ENCODE measurements around the gene ERC1.

ERC1 gene

GRCh38 chr12:1013618-1014489 is 22.8 kb downstream of the ERC1 start:
- no peak for TF ChIP-seq POLR2AphosphoS5 (IDR thresholded peaks at IDR 0.05; ENCODE audit: low read depth, low read length)
- no peak for TF ChIP-seq POLR2A (IDR thresholded peaks at IDR 0.05; ENCODE audit: low read depth, low read length)
- TF ChIP-seq SPI1 (IDR thresholded peaks at IDR 0.05; ENCODE audit: low read depth, low read length) = no peak
- no peak for TF ChIP-seq POU2F2 (IDR thresholded peaks at IDR 0.05; ENCODE audit: low read depth, low read length)
- no peak for TF ChIP-seq TAF1 (IDR thresholded peaks at IDR 0.05; ENCODE audit: low read depth, low read length)
- no peak for TF ChIP-seq PAX5 (IDR thresholded peaks at IDR 0.05; ENCODE audit: insufficient read depth, low read length, severe bottlenecking)
- FAIRE-seq (no peak), DNase-seq (ENCODE audit: insufficient read length, low spot score) (no peak)

DNA sequence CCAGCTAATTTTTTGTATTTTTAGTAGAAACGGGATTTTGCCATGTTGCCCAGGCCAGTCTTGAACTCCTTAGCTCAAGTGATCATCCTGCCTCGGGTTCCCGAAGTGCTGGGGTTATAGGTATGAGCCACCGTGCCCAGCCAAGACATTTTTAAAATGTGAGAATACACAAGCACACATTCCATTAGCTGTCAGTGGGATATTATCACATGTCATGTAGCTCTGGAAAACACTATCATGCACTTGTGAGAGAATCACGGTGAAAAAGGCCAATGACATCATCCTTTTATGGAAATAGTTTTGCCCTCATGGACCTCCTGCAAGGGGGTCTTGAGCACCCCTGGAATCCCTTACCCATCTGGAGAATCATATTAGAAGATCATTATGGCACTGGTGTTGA is 28.3 kb downstream of the ERC1 start:
- DNase-seq (ENCODE audit: insufficient read length, low spot score) (no peak), FAIRE-seq (no peak)
- no peak for TF ChIP-seq POU2F2 (IDR thresholded peaks at IDR 0.05; ENCODE audit: low read depth, low read length)
- TF ChIP-seq POLR2AphosphoS5 (IDR thresholded peaks at IDR 0.05; ENCODE audit: low read depth, low read length) = no peak
- no peak for TF ChIP-seq SPI1 (IDR thresholded peaks at IDR 0.05; ENCODE audit: low read depth, low read length)
- no peak for TF ChIP-seq PAX5 (IDR thresholded peaks at IDR 0.05; ENCODE audit: insufficient read depth, low read length, severe bottlenecking)
- TF ChIP-seq TAF1 (IDR thresholded peaks at IDR 0.05; ENCODE audit: low read depth, low read length) = no peak
- no peak for TF ChIP-seq POLR2A (IDR thresholded peaks at IDR 0.05; ENCODE audit: low read depth, low read length)

GRCh38 chr12:1020389-1020788 is 29.4 kb downstream of the ERC1 start:
- no peak for FAIRE-seq
- no peak for DNase-seq (ENCODE audit: insufficient read length, low spot score)
- TF ChIP-seq POLR2AphosphoS5 (IDR thresholded peaks at IDR 0.05; ENCODE audit: low read depth, low read length) (no peak), POLR2A (IDR thresholded peaks at IDR 0.05; ENCODE audit: low read depth, low read length) (no peak), TAF1 (IDR thresholded peaks at IDR 0.05; ENCODE audit: low read depth, low read length) (no peak), PAX5 (IDR thresholded peaks at IDR 0.05; ENCODE audit: insufficient read depth, low read length, severe bottlenecking) (no peak), POU2F2 (IDR thresholded peaks at IDR 0.05; ENCODE audit: low read depth, low read length) (no peak), SPI1 (IDR thresholded peaks at IDR 0.05; ENCODE audit: low read depth, low read length) (no peak)

- TF ChIP-seq TAF1 (IDR thresholded peaks at IDR 0.05; ENCODE audit: low read depth, low read length) (no peak), PAX5 (IDR thresholded peaks at IDR 0.05; ENCODE audit: insufficient read depth, low read length, severe bottlenecking) (no peak), POLR2A (IDR thresholded peaks at IDR 0.05; ENCODE audit: low read depth, low read length) (no peak), SPI1 (IDR thresholded peaks at IDR 0.05; ENCODE audit: low read depth, low read length) (no peak), POLR2AphosphoS5 (IDR thresholded peaks at IDR 0.05; ENCODE audit: low read depth, low read length) (no peak), POU2F2 (IDR thresholded peaks at IDR 0.05; ENCODE audit: low read depth, low read length) (no peak)
- FAIRE-seq (no peak), DNase-seq (ENCODE audit: insufficient read length, low spot score) (no peak)
Observed at GRCh38 chr12:1022032-1022970, 31.3 kb downstream of the ERC1 start.

DNA sequence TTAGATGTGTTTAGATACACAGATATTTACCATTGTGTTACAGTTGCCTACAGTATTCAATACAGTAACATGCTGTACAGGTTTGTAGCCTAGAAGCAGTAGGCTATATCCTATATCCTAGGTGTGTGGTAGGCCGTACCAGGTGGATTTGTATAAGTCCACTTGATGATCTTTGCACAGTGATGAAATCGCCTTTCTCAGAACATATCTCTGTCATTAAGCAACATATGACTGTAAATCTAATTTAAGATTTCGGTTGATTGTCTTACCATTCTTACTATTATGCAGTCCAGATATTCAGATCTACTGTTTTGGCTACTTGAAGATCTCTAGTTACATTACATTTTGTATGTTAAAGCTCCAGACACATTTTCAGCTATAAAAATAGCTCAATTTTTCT is 39.8 kb downstream of the ERC1 start:
- DNase-seq (ENCODE audit: insufficient read length, low spot score) = no peak
- no peak for TF ChIP-seq PAX5 (IDR thresholded peaks at IDR 0.05; ENCODE audit: insufficient read depth, low read length, severe bottlenecking)
- TF ChIP-seq POLR2AphosphoS5 (IDR thresholded peaks at IDR 0.05; ENCODE audit: low read depth, low read length) = no peak
- no peak for TF ChIP-seq TAF1 (IDR thresholded peaks at IDR 0.05; ENCODE audit: low read depth, low read length)
- no peak for TF ChIP-seq POLR2A (IDR thresholded peaks at IDR 0.05; ENCODE audit: low read depth, low read length)
- no peak for TF ChIP-seq POU2F2 (IDR thresholded peaks at IDR 0.05; ENCODE audit: low read depth, low read length)
- no peak for TF ChIP-seq SPI1 (IDR thresholded peaks at IDR 0.05; ENCODE audit: low read depth, low read length)
- FAIRE-seq = no peak

GRCh38 chr12:1034243-1034642 is 43.2 kb downstream of the ERC1 start:
- FAIRE-seq (no peak), DNase-seq (ENCODE audit: insufficient read length, low spot score) (no peak)
- TF ChIP-seq POU2F2 (IDR thresholded peaks at IDR 0.05; ENCODE audit: low read depth, low read length) = no peak
- TF ChIP-seq SPI1 (IDR thresholded peaks at IDR 0.05; ENCODE audit: low read depth, low read length) = no peak

GRCh38 chr12:1034751-1035457 is 43.9 kb downstream of the ERC1 start:
- DNase-seq (ENCODE audit: insufficient read length, low spot score) = no peak
- TF ChIP-seq POLR2AphosphoS5 (IDR thresholded peaks at IDR 0.05; ENCODE audit: low read depth, low read length) (no peak), SPI1 (IDR thresholded peaks at IDR 0.05; ENCODE audit: low read depth, low read length) (no peak), POU2F2 (IDR thresholded peaks at IDR 0.05; ENCODE audit: low read depth, low read length) (no peak), TAF1 (IDR thresholded peaks at IDR 0.05; ENCODE audit: low read depth, low read length) (no peak), PAX5 (IDR thresholded peaks at IDR 0.05; ENCODE audit: insufficient read depth, low read length, severe bottlenecking) (no peak), POLR2A (IDR thresholded peaks at IDR 0.05; ENCODE audit: low read depth, low read length) (no peak)
- no peak for FAIRE-seq

- DNase-seq (ENCODE audit: insufficient read length, low spot score) = no peak
- no peak for TF ChIP-seq POU2F2 (IDR thresholded peaks at IDR 0.05; ENCODE audit: low read depth, low read length)
- no peak for TF ChIP-seq PAX5 (IDR thresholded peaks at IDR 0.05; ENCODE audit: insufficient read depth, low read length, severe bottlenecking)
- no peak for TF ChIP-seq POLR2A (IDR thresholded peaks at IDR 0.05; ENCODE audit: low read depth, low read length)
- TF ChIP-seq POLR2AphosphoS5 (IDR thresholded peaks at IDR 0.05; ENCODE audit: low read depth, low read length) = no peak
- TF ChIP-seq TAF1 (IDR thresholded peaks at IDR 0.05; ENCODE audit: low read depth, low read length) = no peak
- TF ChIP-seq SPI1 (IDR thresholded peaks at IDR 0.05; ENCODE audit: low read depth, low read length) = no peak
- no peak for FAIRE-seq
Observed at GRCh38 chr12:1041478-1041877, 50.5 kb downstream of the ERC1 start.
